Body of pancreas (tissue), 4 donors: ENCODE results near the gene TMOD1. TPM values are rescaled to one million over a fixed set of nuclear protein-coding genes. Genes with fewer than 3 reads are reported as not detected.

ENCODE experiments used
- ATAC-seq: fragments of 150-250 bp; one replicate; pipeline ENCODE4 v1.9.1; 2016
- DNase-seq, 4 donors: peaks; one replicate each; pipeline ENCODE4 v3.0.0-alpha.2; 2019
- H3K27ac ChIP-seq, 4 donors: fragments of 200-600 bp; sonication (generic); 1 replicate in 3 of 4; 2 replicates in 1 of 4; pipeline versions ENCODE4 v1.5.1 to v1.6.1; 2016 to 2019; ENCODE audit warnings: mild to moderate bottlenecking in 1 of 4, mixed read lengths in 1 of 4, moderate library complexity in 1 of 4
- H3K27me3 ChIP-seq, 2 donors: fragments of 200-600 bp; sonication (generic); one replicate each; pipeline ENCODE4 v1.6.0; 2016; ENCODE audit warnings: mild to moderate bottlenecking in 1 of 2
- H3K36me3 ChIP-seq, 2 donors: fragments of 200-600 bp; sonication (generic); replicated peaks in 1 of 2; 2 replicates each; pipeline ENCODE4 v1.5.1; 2016; ENCODE audit warnings: low read depth in 2 of 2; ENCODE audit not compliant: insufficient read depth in 1 of 2
- H3K4me1 ChIP-seq: fragments of 200-600 bp; sonication (generic); one replicate; pipeline ENCODE4 v1.6.0; 2016
- H3K4me3 ChIP-seq, 2 donors: fragments of 200-600 bp; sonication (generic); 1 replicate in 1 of 2; 2 replicates in 1 of 2; pipeline ENCODE4 v1.5.1; 2016 to 2019
- H3K9me3 ChIP-seq, 3 donors: fragments of 200-600 bp; sonication (generic); 1 replicate in 2 of 3; 2 replicates in 1 of 3; pipeline ENCODE4 v1.5.1; 2016
- CTCF ChIP-seq, 7 experiments: fragments of 450-650 bp in 4 of 7; fragments of 200-600 bp in 3 of 7; sonication (generic) in 3 of 7; IDR thresholded peaks; one replicate each; pipeline ENCODE4 v1.5.1; 2016 to 2019; ENCODE audit warnings: antibody characterized with exemption in 7 of 7
- POLR2A ChIP-seq, 3 donors: fragments of 450-650 bp; IDR thresholded peaks; one replicate each; pipeline ENCODE4 v1.6.1; 2016; ENCODE audit warnings: antibody characterized with exemption in 3 of 3, mild to moderate bottlenecking in 2 of 3
- WGBS, 2 donors: methylation state at CpG; one replicate each; pipeline ENCODE4 v1.1.5; 2017; 5-methylcytosine and 5-hydroxymethylcytosine counted together
- intact Hi-C: fragments of 100-400 bp; cut with DNase I; formaldehyde crosslinking; loops from one replicate; pipeline ENCODE4 v1.15.1; 2023
- total RNA-seq, 2 donors: library from RNA; depleted of rRNA; stranded (reverse); fragments of >200 nt; gene quantifications; one replicate each; pipeline ENCODE4 v1.1.0, GENCODE V29; 2016

Gene TMOD1
- total RNA-seq, 2 donors from 2014 or later = 9.2 to 16.1 TPM

GRCh38 chr9:97551308-97551707 is 49.8 kb downstream of the TMOD1 start:
- Histone ChIP-seq H3K27me3 (no peaks in the 10 kb centered on the region), H3K4me1 (peaks cover 4% of the 10 kb centered on the region), H3K9me3 (no peaks in the 10 kb centered on the region), H3K27ac (no peak overlapping the region), H3K36me3 (no peaks in the 10 kb centered on the region), H3K4me3 (no peak overlapping the region)
- intact Hi-C loops = no loop called here
- no peak for TF ChIP-seq CTCF (IDR thresholded peaks at IDR 0.05)
- no peak for TF ChIP-seq POLR2A (IDR thresholded peaks at IDR 0.05)
- ATAC-seq (no peak), DNase-seq (no peak)
- WGBS, 2 donors = 92 to 94% methylated on average over 5 of the region's 5 CpGs

- Histone ChIP-seq H3K27me3 (no peaks in the 10 kb centered on the region), H3K36me3 (no peaks in the 10 kb centered on the region), H3K4me1 (peaks cover 22% of the 10 kb centered on the region), H3K9me3 (no peaks in the 10 kb centered on the region), H3K27ac (no peak overlapping the region), H3K4me3 (no peak overlapping the region)
- TF ChIP-seq POLR2A (IDR thresholded peaks at IDR 0.05) = no peak
- intact Hi-C loops = no loop called here
- WGBS, 2 donors = 88 to 89% methylated on average over 6 of the region's 6 CpGs
- ATAC-seq (no peak), DNase-seq (no peak)
These were observed 51.7 kb downstream of the TMOD1 start for GRCh38 chr9:97553141-97553540.

GRCh38 chr9:97553841-97554240 is 52.4 kb downstream of the TMOD1 start:
- intact Hi-C loops = no loop called here
- no peaks in the 10 kb centered on the region for H3K36me3 ChIP-seq
- 83 to 89% methylated on average over 5 of the region's 5 CpGs for WGBS, 2 donors
- peaks cover 28% of the 10 kb centered on the region for H3K4me1 ChIP-seq
- H3K27me3 ChIP-seq = no peaks in the 10 kb centered on the region
- H3K4me3 ChIP-seq = no peak overlapping the region
- TF ChIP-seq POLR2A (IDR thresholded peaks at IDR 0.05) (no peak), CTCF (IDR thresholded peaks at IDR 0.05) (no peak)
- DNase-seq (no peak), ATAC-seq (no peak)
- no peaks in the 10 kb centered on the region for H3K9me3 ChIP-seq
- no peak overlapping the region for H3K27ac ChIP-seq

- peaks cover 28% of the 10 kb centered on the region for H3K4me1 ChIP-seq
- no peaks in the 10 kb centered on the region for H3K27me3 ChIP-seq
- no peaks in the 10 kb centered on the region for H3K9me3 ChIP-seq
- 89 to 96% methylated on average over 6 of the region's 6 CpGs for whole genome bisulfite sequencing, 2 donors
- H3K36me3 ChIP-seq = no peaks in the 10 kb centered on the region
- no peak overlapping the region for H3K27ac ChIP-seq
- no peak overlapping the region for H3K4me3 ChIP-seq
- intact Hi-C loops = no loop called here
- TF ChIP-seq CTCF (IDR thresholded peaks at IDR 0.05) (no peak), POLR2A (IDR thresholded peaks at IDR 0.05) (no peak)
- DNase-seq = no peak
- ATAC-seq = no peak
These were observed 53.2 kb downstream of the TMOD1 start for GRCh38 chr9:97554566-97555075.

- 79 to 81% methylated on average over 15 of the region's 15 CpGs for WGBS, 2 donors
- Histone ChIP-seq H3K9me3 (no peaks in the 10 kb centered on the region), H3K4me1 (peaks cover 28% of the 10 kb centered on the region), H3K36me3 (no peaks in the 10 kb centered on the region), H3K27ac (no peak overlapping the region), H3K27me3 (no peaks in the 10 kb centered on the region), H3K4me3 (no peak overlapping the region)
- ATAC-seq (no peak), DNase-seq (no peak)
- TF ChIP-seq CTCF (IDR thresholded peaks at IDR 0.05) (no peak), POLR2A (IDR thresholded peaks at IDR 0.05) (no peak)
- intact Hi-C loops = no loop called here
These were observed 53.7 kb downstream of the TMOD1 start for GRCh38 chr9:97555164-97555563.
